Nephron (organoid): Measurements from ENCODE around the gene MORN1.

Source experiments
- H3K27ac Mint-ChIP-seq, 3 experiments: 2 replicates each; pipeline ENCODE4 v1.8.0; 2020; ENCODE audit warnings: mixed read lengths in 3 of 3, mild to moderate bottlenecking in 2 of 3, moderate library complexity in 1 of 3
- H3K27me3 Mint-ChIP-seq: 2 replicates; pipeline ENCODE4 v1.8.0; 2021; ENCODE audit warnings: low read depth, mild to moderate bottlenecking, moderate library complexity, mixed read lengths
- H3K36me3 Mint-ChIP-seq: 2 replicates; pipeline ENCODE4 v1.8.0; 2020; ENCODE audit warnings: low read depth, mixed read lengths
- H3K4me1 Mint-ChIP-seq: 2 replicates; pipeline ENCODE4 v1.8.0; 2020; ENCODE audit warnings: mixed read lengths
- H3K4me3 Mint-ChIP-seq, 3 experiments: 2 replicates each; pipeline ENCODE4 v1.8.0; 2020; ENCODE audit warnings: mild to moderate bottlenecking in 3 of 3, mixed read lengths in 3 of 3, moderate library complexity in 2 of 3
- H3K9me3 Mint-ChIP-seq: 2 replicates; pipeline ENCODE4 v1.8.0; 2020; ENCODE audit warnings: mixed read lengths
- CTCF ChIP-seq, 3 experiments: fragments of 200-600 bp; sonication (generic); IDR thresholded peaks; one replicate each; pipeline ENCODE4 v1.5.0; 2021; ENCODE audit warnings: antibody characterized with exemption in 3 of 3; ENCODE audit not compliant: unreplicated experiment in 3 of 3

Gene MORN1

GRCh38 chr1:2290595-2291510, 100.5 kb downstream of the MORN1 start:
- Mint-ChIP-seq H3K4me1 (peaks cover 36% of the 10 kb centered on the region), H3K4me3 (no peak overlapping the region), H3K27ac (peak overlapping the region; percentile 52 to 85 (median 84)), H3K36me3 (peaks cover 5% of the 10 kb centered on the region), H3K27me3 (no peaks in the 10 kb centered on the region), H3K9me3 (no peaks in the 10 kb centered on the region)
- TF ChIP-seq CTCF (IDR thresholded peaks at IDR 0.05; ENCODE audit: unreplicated experiment in 3 of 3): no peak

GRCh38 chr1:2290171-2290578, 101.2 kb downstream of the MORN1 start:
- H3K27ac Mint-ChIP-seq: peak overlapping the region in 1 of 3 experiments; percentile 85
- peaks cover 5% of the 10 kb centered on the region for H3K36me3 Mint-ChIP-seq
- H3K4me3 Mint-ChIP-seq: no peak overlapping the region
- peaks cover 32% of the 10 kb centered on the region for H3K4me1 Mint-ChIP-seq
- no peak for TF ChIP-seq CTCF (IDR thresholded peaks at IDR 0.05; ENCODE audit: unreplicated experiment in 3 of 3)
- no peaks in the 10 kb centered on the region for H3K9me3 Mint-ChIP-seq
- no peaks in the 10 kb centered on the region for H3K27me3 Mint-ChIP-seq

GRCh38 chr1:2289607-2290006, 101.7 kb downstream of the MORN1 start:
- TF ChIP-seq CTCF (IDR thresholded peaks at IDR 0.05; ENCODE audit: unreplicated experiment in 3 of 3): no peak
- Mint-ChIP-seq H3K4me3 (no peak overlapping the region), H3K27me3 (no peaks in the 10 kb centered on the region), H3K4me1 (peaks cover 32% of the 10 kb centered on the region), H3K9me3 (no peaks in the 10 kb centered on the region), H3K27ac (peak overlapping the region in 1 of 3 experiments; percentile 85), H3K36me3 (peaks cover 5% of the 10 kb centered on the region)

GRCh38 chr1:2288816-2289536, 102.4 kb downstream of the MORN1 start:
- no peaks in the 10 kb centered on the region for H3K27me3 Mint-ChIP-seq
- peaks cover 5% of the 10 kb centered on the region for H3K36me3 Mint-ChIP-seq
- no peak overlapping the region for H3K27ac Mint-ChIP-seq
- peaks cover 31% of the 10 kb centered on the region for H3K4me1 Mint-ChIP-seq
- no peaks in the 10 kb centered on the region for H3K9me3 Mint-ChIP-seq
- H3K4me3 Mint-ChIP-seq: no peak overlapping the region
- no peak for TF ChIP-seq CTCF (IDR thresholded peaks at IDR 0.05; ENCODE audit: unreplicated experiment in 3 of 3)

GRCh38 chr1:2288311-2288710, 103.0 kb downstream of the MORN1 start:
- Mint-ChIP-seq H3K27ac (no peak overlapping the region), H3K27me3 (no peaks in the 10 kb centered on the region), H3K4me3 (no peak overlapping the region), H3K9me3 (no peaks in the 10 kb centered on the region), H3K4me1 (peaks cover 24% of the 10 kb centered on the region), H3K36me3 (peaks cover 5% of the 10 kb centered on the region)
- no peak for TF ChIP-seq CTCF (IDR thresholded peaks at IDR 0.05; ENCODE audit: unreplicated experiment in 3 of 3)
